Stimulated activated CD4-positive, alpha-beta T cell treated with anti-CD3 and anti-CD28 coated beads, TNF-alpha, amount 100 ng/mL, for 24 hours (primary cell): ENCODE results near the gene MCF2L2.
"Not testable (repeated sequence)": the region's sequence is repeated elsewhere in the genome, so short reads cannot be mapped to it uniquely, and the experiment has no call there.

Source experiments
- DNase-seq, 3 experiments: peaks; one replicate each; pipeline ENCODE4 v3.0.0-alpha.2; 2020; ENCODE audit warnings: low read depth in 3 of 3

MCF2L2 gene

GRCh38 chr3:183428447-183429211 is at the start of gene MCF2L2:
MCF2L2 (minus strand) TSS chr3:183428619; CDS start chr3:183427977, 642 bp downstream.
- peak; percentile 53 to 80 (median 56) for DNase-seq

- no peak for DNase-seq
These were observed 49.5 kb upstream of the MCF2L2 start for GRCh38 chr3:183477801-183478456.

GRCh38 chr3:183475764-183476162 is 47.3 kb upstream of the MCF2L2 start:
- DNase-seq, result not testable (repeated sequence)

GRCh38 chr3:183475016-183475763 is 46.8 kb upstream of the MCF2L2 start:
- DNase-seq, result no peak

- DNase-seq, result no peak
These were observed 45.5 kb upstream of the MCF2L2 start for GRCh38 chr3:183473969-183474368.

- no peak for DNase-seq
These were observed 43.7 kb upstream of the MCF2L2 start for GRCh38 chr3:183472155-183472554.

- DNase-seq, result no peak
These were observed 40.0 kb upstream of the MCF2L2 start for GRCh38 chr3:183468424-183468823.

GRCh38 chr3:183466575-183466974 is 38.2 kb upstream of the MCF2L2 start:
- no peak for DNase-seq

- not testable (repeated sequence) for DNase-seq
These were observed 37.3 kb upstream of the MCF2L2 start for GRCh38 chr3:183465710-183466109.

- no peak for DNase-seq
These were observed 36.1 kb upstream of the MCF2L2 start for GRCh38 chr3:183464480-183464879.

- DNase-seq, result no peak
These were observed 31.9 kb upstream of the MCF2L2 start for GRCh38 chr3:183460081-183461055.

GRCh38 chr3:183455089-183455488 is 26.7 kb upstream of the MCF2L2 start:
- no peak for DNase-seq

- no peak for DNase-seq
These were observed 25.6 kb upstream of the MCF2L2 start for GRCh38 chr3:183454064-183454463.

GRCh38 chr3:183449791-183450190 is 21.4 kb upstream of the MCF2L2 start:
- DNase-seq, result no peak

- DNase-seq, result no peak
These were observed 21.0 kb upstream of the MCF2L2 start for GRCh38 chr3:183449391-183449790.

- DNase-seq, result no peak
These were observed 20.1 kb upstream of the MCF2L2 start for GRCh38 chr3:183448369-183449128.

GRCh38 chr3:183447206-183448001 is 19.0 kb upstream of the MCF2L2 start:
- peak; percentile 47 to 78 (median 47) for DNase-seq

GRCh38 chr3:183446838-183447205 is 18.4 kb upstream of the MCF2L2 start:
- no peak for DNase-seq

- no peak for DNase-seq
These were observed 16.3 kb upstream of the MCF2L2 start for GRCh38 chr3:183444748-183445147.
